IMR-90 (cell line): ENCODE data around the gene CTRB1. TPM values are rescaled to one million over a fixed set of nuclear protein-coding genes. Genes with fewer than 3 reads are reported as not detected.
"Not testable (repeated sequence)": the region's sequence is repeated elsewhere in the genome, so short reads cannot be mapped to it uniquely, and the experiment has no call there.

ENCODE experiments used
- ATAC-seq: fragments of 200-7000 bp; cut with Tn5 transposase; 2 replicates; pipeline ENCODE4 v1.9.1; 2020; ENCODE audit warnings: low read depth, mild to moderate bottlenecking, moderate library complexity
- BruUV-seq: library from RNA; stranded (reverse); fragments of 400-500 nt; replicated peaks from 2 replicates; lab custom pipeline; 2021; lab: Mats Ljungman, UMichigan
- CTCF ChIA-PET: fragments of 300-600 bp; formaldehyde crosslinking; extraction: SDS; loops from one replicate; lab custom pipeline; 2021; ENCODE audit warnings: antibody characterized with exemption; lab: Yijun Ruan, JAX
- POLR2A ChIA-PET: fragments of 300-600 bp; sonication (Branson Sonifier 250); formaldehyde crosslinking; loops from one replicate; lab custom pipeline; 2022; ENCODE audit warnings: antibody characterized with exemption; ENCODE audit not compliant: unreplicated experiment; lab: Charles Lee
- DNase-seq: peaks from one replicate; pipeline ENCODE4 v3.0.0; 2013
- H2AFZ ChIP-seq: replicated peaks from 2 replicates; pipeline ENCODE3; 2013; ENCODE audit warnings: low read length, mild to moderate bottlenecking; ENCODE audit not compliant: poor library complexity
- H2AK5ac ChIP-seq: 2 replicates; pipeline ENCODE4 v1.6.1; 2013; ENCODE audit warnings: low read depth, low read length, inconsistent platforms
- H2AK9ac ChIP-seq: replicated peaks from 2 replicates; pipeline ENCODE3; 2013; ENCODE audit warnings: mild to moderate bottlenecking, low read depth, low read length, moderate library complexity; ENCODE audit not compliant: poor library complexity
- H2BK120ac ChIP-seq: 2 replicates; pipeline ENCODE4 v1.6.1; 2013; ENCODE audit warnings: low read depth, low read length, inconsistent platforms
- H2BK15ac ChIP-seq: 3 replicates; pipeline ENCODE4 v1.6.1; 2013; ENCODE audit warnings: low read depth, low read length, inconsistent platforms
- H2BK20ac ChIP-seq: 2 replicates; pipeline ENCODE4 v1.6.1; 2013; ENCODE audit warnings: low read depth, mild to moderate bottlenecking, inconsistent platforms, low read length, moderate library complexity
- H2BK5ac ChIP-seq: 2 replicates; pipeline ENCODE4 v1.6.1; 2013; ENCODE audit warnings: mild to moderate bottlenecking, low read depth, low read length, inconsistent platforms; ENCODE audit not compliant: poor library complexity, severe bottlenecking
- H3K14ac ChIP-seq: replicated peaks from 2 replicates; pipeline ENCODE4 v1.6.1; 2013; ENCODE audit warnings: low read depth, low read length, inconsistent platforms
- H3K18ac ChIP-seq: 2 replicates; pipeline ENCODE4 v1.6.1; 2013; ENCODE audit warnings: low read depth, low read length, control low read depth
- H3K23ac ChIP-seq: 2 replicates; pipeline ENCODE4 v1.6.1; 2013; ENCODE audit warnings: low read depth, low read length, inconsistent platforms
- H3K27ac ChIP-seq: 2 replicates; pipeline ENCODE4 v1.5.1; 2013; ENCODE audit warnings: mild to moderate bottlenecking, control low read depth, low read length; ENCODE audit not compliant: insufficient read depth
- H3K27me3 ChIP-seq: 2 replicates; pipeline ENCODE4 v1.6.1; 2013; ENCODE audit warnings: low read length; ENCODE audit not compliant: control insufficient read depth, insufficient read depth
- H3K36me3 ChIP-seq: 2 replicates; pipeline ENCODE4 v1.6.1; 2013; ENCODE audit warnings: low read length, mixed read lengths; ENCODE audit not compliant: control insufficient read depth, insufficient read depth
- H3K4ac ChIP-seq: 2 replicates; pipeline ENCODE4 v1.6.1; 2013; ENCODE audit warnings: low read depth, low read length, inconsistent platforms
- H3K4me1 ChIP-seq: 2 replicates; pipeline ENCODE4 v1.6.1; 2013; ENCODE audit warnings: low read length, mixed read lengths; ENCODE audit not compliant: control insufficient read depth, insufficient read depth
- H3K4me2 ChIP-seq: 2 replicates; pipeline ENCODE4 v1.6.1; 2013; ENCODE audit warnings: low read depth, mild to moderate bottlenecking, control low read depth, low read length, moderate library complexity
- H3K4me3 ChIP-seq: 2 replicates; pipeline ENCODE4 v1.5.1; 2013; ENCODE audit warnings: low read depth, mild to moderate bottlenecking, control low read depth, low read length, moderate library complexity; ENCODE audit not compliant: insufficient read depth
- H3K56ac ChIP-seq: 2 replicates; pipeline ENCODE4 v1.6.1; 2013; ENCODE audit warnings: low read length, inconsistent platforms; ENCODE audit not compliant: insufficient read depth; ENCODE audit errors: extremely low read depth
- H3K79me1 ChIP-seq, 2 experiments: 2 replicates each; pipeline ENCODE4 v1.6.1; 2013; ENCODE audit warnings: low read length in 2 of 2, inconsistent platforms in 1 of 2, low read depth in 1 of 2
- H3K9ac ChIP-seq: 2 replicates; pipeline ENCODE4 v1.6.1; 2013; ENCODE audit warnings: low read depth, low read length, control low read depth
- H3K9me1 ChIP-seq: 2 replicates; pipeline ENCODE4 v1.6.1; 2013; ENCODE audit warnings: low read length, inconsistent platforms; ENCODE audit not compliant: insufficient read depth
- H3K9me3 ChIP-seq: 2 replicates; pipeline ENCODE4 v1.6.1; 2013; ENCODE audit warnings: low read length; ENCODE audit not compliant: control insufficient read depth, insufficient read depth
- H4K20me1 ChIP-seq: 2 replicates; pipeline ENCODE4 v1.6.1; 2013; ENCODE audit warnings: low read length, inconsistent platforms; ENCODE audit not compliant: insufficient read depth
- H4K5ac ChIP-seq: 2 replicates; pipeline ENCODE4 v1.6.1; 2013; ENCODE audit warnings: mild to moderate bottlenecking, low read depth, low read length, control low read depth
- H4K8ac ChIP-seq, 2 experiments: 2 replicates each; pipeline ENCODE4 v1.6.1; 2013; ENCODE audit warnings: low read depth in 2 of 2, low read length in 2 of 2, control low read depth in 1 of 2, inconsistent platforms in 1 of 2
- H4K91ac ChIP-seq: 2 replicates; pipeline ENCODE4 v1.6.1; 2013; ENCODE audit warnings: low read depth, low read length, inconsistent platforms; ENCODE audit not compliant: insufficient read depth
- WGBS, 2 experiments: methylation state at CpG; one replicate each; pipeline versions ENCODE4 v1.1.5 to v1.1.7; 2013; ENCODE audit warnings: missing lambda C conversion rate in 2 of 2; ENCODE audit not compliant: insufficient read length in 1 of 2; ENCODE audit errors: extremely low coverage in 2 of 2; 5-methylcytosine and 5-hydroxymethylcytosine counted together
- dilution Hi-C: fragments of 300-500 bp; cut with HindIII; formaldehyde crosslinking; loops from one replicate; pipeline ENCODE4 v1.14.3; 2018; ENCODE audit warnings: low sequenced_read_pairs; ENCODE audit not compliant: unreplicated experiment
- in situ Hi-C: fragments of 300-500 bp; cut with MboI; formaldehyde crosslinking; loops from 3 replicates; pipeline ENCODE4 v1.14.3; 2019; ENCODE audit warnings: low sequenced_read_pairs, inconsistent platforms, mixed read lengths
- intact Hi-C: fragments of 100-400 bp; cut with micrococcal nuclease; formaldehyde crosslinking; loops from 2 replicates; pipeline ENCODE4 v1.10.0; 2022
- polyA plus RNA-seq, 3 experiments: library from polyadenylated mRNA; depleted of rRNA; stranded (reverse); fragments of >200 nt; gene quantifications; 2 replicates each; pipeline ENCODE4 v1.2.3, GENCODE V29; 2012; ENCODE audit warnings: low replicate concordance in 1 of 3
- total RNA-seq: library from RNA; depleted of rRNA; stranded (reverse); fragments of >200 nt; gene quantifications from 2 replicates; pipeline ENCODE4 v1.2.3, GENCODE V29; 2012

CTRB1 gene
- total and polyA plus RNA-seq, 2 of the 4 experiments (the other 2 are of a cell fraction) = not detected

DNA sequence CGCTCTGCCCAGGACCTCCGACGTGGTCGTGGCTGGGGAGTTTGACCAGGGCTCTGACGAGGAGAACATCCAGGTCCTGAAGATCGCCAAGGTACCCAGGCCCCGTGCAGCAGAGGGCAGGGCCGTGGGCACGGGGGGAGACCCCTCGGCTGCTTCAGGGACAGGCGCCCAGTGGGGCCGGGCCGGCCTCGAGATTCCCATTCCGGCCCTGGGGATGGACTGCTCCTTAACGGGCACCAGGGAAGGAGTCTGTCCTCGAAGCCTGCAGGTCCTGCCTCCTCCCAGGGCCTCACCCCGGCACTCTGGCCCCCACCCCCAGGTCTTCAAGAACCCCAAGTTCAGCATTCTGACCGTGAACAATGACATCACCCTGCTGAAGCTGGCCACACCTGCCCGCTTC lies 4.3 kb downstream of the CTRB1 start:
- dilution Hi-C loops, H3K36me3 ChIP-seq, H2AK9ac ChIP-seq, H3K14ac ChIP-seq, H2BK5ac ChIP-seq, H3K4me2 ChIP-seq, intact Hi-C loops, H2BK20ac ChIP-seq, POLR2A ChIA-PET, H3K4ac ChIP-seq, DNase-seq, H3K18ac ChIP-seq, H3K9me1 ChIP-seq, H3K9ac ChIP-seq, H4K5ac ChIP-seq, ATAC-seq, H2BK15ac ChIP-seq, H4K91ac ChIP-seq, H2BK120ac ChIP-seq, H3K27ac ChIP-seq, H3K56ac ChIP-seq, H4K8ac ChIP-seq, H3K4me3 ChIP-seq, H3K9me3 ChIP-seq, H3K27me3 ChIP-seq, H2AK5ac ChIP-seq, H3K4me1 ChIP-seq, BruUV-seq, H2AFZ ChIP-seq, CTCF ChIA-PET, H3K23ac ChIP-seq: not testable (repeated sequence)
- WGBS, 2 experiments = no CpG with 5 or more reads among the region's 20 CpGs
- in situ Hi-C loops = loop anchor here (25.0 kb wide), 2 partner anchors 364 to 539 kb away; no protein-coding TSS in a partner anchor
- H4K20me1 ChIP-seq = peaks cover 36% of the 10 kb centered on the region
- peaks cover 0 to 18% of the 10 kb centered on the region in 2 experiments; a peak in 2 of 4 replicates for H3K79me1 ChIP-seq
